HepG2 (cell line): ENCODE results near the gene HMCN2. TPM values are rescaled to one million over a fixed set of nuclear protein-coding genes. Genes with fewer than 3 reads are reported as not detected.

Source experiments
- ATAC-seq: fragments of 200-7000 bp; cut with Tn5 transposase; 3 replicates; pipeline ENCODE4 v1.9.1; 2020; ENCODE audit warnings: mild to moderate bottlenecking, moderate library complexity
- BruUV-seq: library from RNA; stranded (reverse); fragments of 400-500 nt; replicated peaks from 2 replicates; lab custom pipeline; 2021; lab: Mats Ljungman, UMichigan
- CTCF ChIA-PET: fragments of 300-600 bp; formaldehyde crosslinking; extraction: SDS; loops from one replicate; lab custom pipeline; 2021; ENCODE audit warnings: low total read pairs, inconsistent platforms, low intra/inter-chr PET ratio; lab: Yijun Ruan, JAX
- POLR2A ChIA-PET: fragments of 350-600 bp; sonication (Branson Sonifier 250); formaldehyde crosslinking; loops from one replicate; lab custom pipeline; 2020; ENCODE audit warnings: antibody characterized with exemption, inconsistent platforms; lab: Yijun Ruan, JAX
- DNase-seq: peaks from one replicate; pipeline ENCODE4 v3.0.0-alpha.2; 2015; ENCODE audit warnings: low spot score
- FAIRE-seq: peaks from 3 replicates; lab custom pipeline; 2011; peaks lifted over from hg19 to GRCh38; lab: Jason Lieb, UNC
- H2AFZ ChIP-seq: one replicate; pipeline ENCODE4 v1.6.1; 2011; ENCODE audit warnings: low read length, inconsistent platforms
- H3K27ac ChIP-seq: fragments of 300-600 bp; 3 replicates; pipeline ENCODE4 v1.8.0; 2011; ENCODE audit warnings: mixed run types, mild to moderate bottlenecking, mixed read lengths, low read length, inconsistent platforms; ENCODE audit not compliant: insufficient read depth; ENCODE audit errors: extremely low read length
- H3K27me3 ChIP-seq, 2 experiments: fragments of 200-600 bp in 1 of 2; 2 replicates in 1 of 2; 3 replicates in 1 of 2; pipeline versions ENCODE4 v1.6.0 to v1.8.0; 2011; ENCODE audit warnings: low read length in 2 of 2, mild to moderate bottlenecking in 2 of 2, moderate library complexity in 2 of 2, inconsistent platforms in 1 of 2; ENCODE audit not compliant: insufficient read depth in 2 of 2, control insufficient read depth in 1 of 2
- H3K36me3 ChIP-seq, 2 experiments: fragments of 200-600 bp in 1 of 2; replicated peaks in 1 of 2; 2 replicates in 1 of 2; 3 replicates in 1 of 2; pipeline versions ENCODE4 v1.5.1 to v1.8.0; 2011; ENCODE audit warnings: low read length in 2 of 2, inconsistent platforms in 1 of 2; ENCODE audit not compliant: insufficient read depth in 2 of 2, control insufficient read depth in 1 of 2
- H3K4me1 ChIP-seq: 2 replicates; pipeline ENCODE4 v1.5.1; 2012; ENCODE audit warnings: low read length, inconsistent platforms; ENCODE audit not compliant: insufficient read depth
- H3K4me2 ChIP-seq: 2 replicates; pipeline ENCODE4 v1.6.0; 2011; ENCODE audit warnings: low read depth, low read length, inconsistent platforms
- H3K4me3 ChIP-seq, 3 experiments: fragments of 200-600 bp in 1 of 3; sonication (generic), shearing (Covaris generic) in 1 of 3; replicated peaks in 1 of 3; 2 replicates each; pipeline ENCODE4 v1.5.1; 2011 to 2016; ENCODE audit warnings: low read length in 3 of 3, inconsistent platforms in 2 of 3, low read depth in 2 of 3, mild to moderate bottlenecking in 2 of 3, control low read depth in 1 of 3, mixed read lengths in 1 of 3; ENCODE audit not compliant: insufficient read depth in 1 of 3
- H3K79me2 ChIP-seq: one replicate; pipeline ENCODE4 v1.6.1; 2011; ENCODE audit warnings: low read length, inconsistent platforms; ENCODE audit not compliant: insufficient read depth
- H3K9ac ChIP-seq: 2 replicates; pipeline ENCODE4 v1.6.0; 2011; ENCODE audit warnings: mild to moderate bottlenecking, low read depth, low read length, inconsistent platforms; ENCODE audit not compliant: insufficient read depth
- H3K9me3 ChIP-seq: 2 replicates; pipeline ENCODE4 v1.5.1; 2012; ENCODE audit warnings: mild to moderate bottlenecking, low read length
- H4K20me1 ChIP-seq: 2 replicates; pipeline ENCODE4 v1.6.0; 2011; ENCODE audit warnings: inconsistent platforms, mild to moderate bottlenecking, low read length, moderate library complexity; ENCODE audit not compliant: insufficient read depth
- RFXAP ChIP-seq: sonication (generic); formaldehyde crosslinking; IDR thresholded peaks from 2 replicates; pipeline ENCODE4 v1.4.0; 2020; ENCODE audit warnings: missing genetic modification reagents, borderline replicate concordance
- SCMH1 ChIP-seq: sonication (generic); formaldehyde crosslinking; IDR thresholded peaks from 2 replicates; pipeline ENCODE4 v1.9.0; 2021; ENCODE audit warnings: missing genetic modification reagents, mild to moderate bottlenecking, borderline replicate concordance
- ZMYM2 ChIP-seq: sonication (generic); formaldehyde crosslinking; IDR thresholded peaks from 2 replicates; pipeline ENCODE4 v1.8.0; 2022; ENCODE audit warnings: mild to moderate bottlenecking, missing genetic modification reagents
- WGBS: methylation state at CpG from one replicate; pipeline ENCODE4 v1.1.6; 2017; ENCODE audit warnings: low lambda C conversion rate; 5-methylcytosine and 5-hydroxymethylcytosine counted together
- in situ Hi-C: cut with HindIII; loops from 2 replicates; pipeline ENCODE4 v1.10.0; 2017; ENCODE audit warnings: low pct_unique_long_range_greater_than_20kb; ENCODE audit not compliant: extremely low pct_ligation_motif_present
- intact Hi-C: fragments of 100-400 bp; cut with micrococcal nuclease; formaldehyde crosslinking; loops from one replicate; pipeline ENCODE4 v1.10.0; 2022; ENCODE audit not compliant: unreplicated experiment
- polyA plus RNA-seq, 8 experiments: library from polyadenylated mRNA; depleted of rRNA in 3 of 8; stranded (reverse) in 7 of 8; unstranded in 1 of 8; fragments of >200 nt; fragmentation: Illumina TruSeq in 4 of 8; extraction: Trizol in 4 of 8; gene quantifications; 2 replicates each; pipeline versions ENCODE4 v1.2.1 to v1.2.3, GENCODE V29; 2011 to 2016; ENCODE audit warnings: low read depth in 4 of 8, missing spikeins in 1 of 8, mixed read lengths in 1 of 8; ENCODE audit not compliant: insufficient read depth in 1 of 8
- total RNA-seq, 5 experiments: library from RNA; depleted of rRNA; stranded (reverse); fragments of >200 nt; fragmentation: Illumina TruSeq; extraction: Trizol; gene quantifications; 2 replicates each; pipeline ENCODE4 v1.2.3, GENCODE V29; 2016; ENCODE audit warnings: low read depth in 1 of 5
- TF ChIP-seq, protein P1 (sequence below): sonication (generic); formaldehyde crosslinking; IDR thresholded peaks from 2 replicates; pipeline ENCODE4 v1.9.0; 2021; ENCODE audit warnings: missing genetic modification reagents, borderline replicate concordance
- TF ChIP-seq, protein P2 (sequence below): sonication (generic); formaldehyde crosslinking; IDR thresholded peaks from 2 replicates; pipeline ENCODE4 v1.4.0; 2020; ENCODE audit warnings: missing genetic modification reagents; ENCODE audit errors: not compliant biosample characterization
- TF ChIP-seq, protein P3 (sequence below): sonication (generic); formaldehyde crosslinking; IDR thresholded peaks from 2 replicates; pipeline ENCODE4 v1.5.0; 2020; ENCODE audit warnings: missing genetic modification reagents, mild to moderate bottlenecking, borderline replicate concordance

HMCN2 gene
- total and polyA plus RNA-seq, 2 of the 13 experiments (the other 11 are each of a cell fraction or from before 2014, with no cell fraction given) = 0.09 TPM; not detected in 1

DNA sequence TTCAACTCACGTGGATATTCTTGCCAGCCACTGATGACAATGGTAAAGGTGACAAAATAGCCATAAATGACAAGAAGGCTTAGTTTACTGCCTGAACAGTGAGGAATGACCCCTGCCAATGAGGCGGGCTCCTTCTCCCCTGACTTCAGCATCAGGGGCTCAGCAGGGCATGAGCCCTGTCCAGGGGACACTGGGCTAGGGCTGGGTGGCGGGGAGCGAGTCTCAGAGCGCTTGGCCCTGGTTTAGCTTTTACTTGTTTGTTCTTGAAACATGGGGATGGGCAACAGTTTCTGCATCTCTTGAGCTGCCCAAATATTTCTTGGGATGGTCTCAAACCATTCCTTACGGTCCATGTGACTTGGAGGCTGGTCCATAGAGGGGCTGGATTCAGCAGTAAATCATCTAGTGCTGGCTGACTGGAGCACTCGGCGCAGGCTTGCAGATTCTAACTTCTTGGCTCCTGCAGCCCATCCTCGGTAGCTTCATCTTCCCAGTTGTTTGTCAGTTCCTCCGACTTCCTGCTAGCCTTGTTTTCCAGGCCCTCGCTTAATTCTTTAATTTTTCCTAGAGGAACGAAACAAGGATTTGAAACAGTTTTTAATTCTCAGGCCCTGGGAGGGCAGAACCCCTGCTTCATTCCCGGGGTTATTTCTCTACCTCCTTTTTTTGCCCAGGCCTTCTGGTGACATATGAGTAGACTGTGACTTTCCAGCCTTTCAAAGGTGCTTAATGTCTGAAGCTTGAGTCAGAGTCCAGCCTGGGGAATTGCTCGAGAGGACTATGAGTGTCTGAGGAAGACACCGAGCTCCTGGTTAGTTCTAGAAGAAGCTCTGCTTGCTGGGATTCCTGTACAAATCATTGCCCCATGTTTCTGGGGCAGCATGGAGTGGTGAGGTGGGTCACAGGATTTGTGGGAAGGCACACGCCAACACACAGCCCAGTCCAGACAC, 4.5 kb upstream of the HMCN2 start:
- BruUV-seq = no TSS peak
- 50% methylated on average over 15 of the region's 16 CpGs for WGBS
- Histone ChIP-seq H3K79me2 (no peaks in the 10 kb centered on the region), H3K36me3 (no peaks in the 10 kb centered on the region), H3K9ac (no peak overlapping the region), H2AFZ (no peak overlapping the region), H4K20me1 (no peaks in the 10 kb centered on the region), H3K9me3 (no peaks in the 10 kb centered on the region), H3K4me3 (no peak overlapping the region), H3K27ac (no peak overlapping the region), H3K27me3 (peaks cover 6 to 41% of the 10 kb centered on the region in 2 experiments; a peak in 4 of 5 replicates), H3K4me2 (no peak overlapping the region), H3K4me1 (peaks cover 48% of the 10 kb centered on the region)
- DNase-seq (no peak), ATAC-seq (no peak), FAIRE-seq (no peak)
- in situ Hi-C loops (no loop called here), intact Hi-C loops (no loop called here)
- POLR2A ChIA-PET = no interaction called here
- CTCF ChIA-PET = no interaction called here
- TF ChIP-seq, protein P1, sequence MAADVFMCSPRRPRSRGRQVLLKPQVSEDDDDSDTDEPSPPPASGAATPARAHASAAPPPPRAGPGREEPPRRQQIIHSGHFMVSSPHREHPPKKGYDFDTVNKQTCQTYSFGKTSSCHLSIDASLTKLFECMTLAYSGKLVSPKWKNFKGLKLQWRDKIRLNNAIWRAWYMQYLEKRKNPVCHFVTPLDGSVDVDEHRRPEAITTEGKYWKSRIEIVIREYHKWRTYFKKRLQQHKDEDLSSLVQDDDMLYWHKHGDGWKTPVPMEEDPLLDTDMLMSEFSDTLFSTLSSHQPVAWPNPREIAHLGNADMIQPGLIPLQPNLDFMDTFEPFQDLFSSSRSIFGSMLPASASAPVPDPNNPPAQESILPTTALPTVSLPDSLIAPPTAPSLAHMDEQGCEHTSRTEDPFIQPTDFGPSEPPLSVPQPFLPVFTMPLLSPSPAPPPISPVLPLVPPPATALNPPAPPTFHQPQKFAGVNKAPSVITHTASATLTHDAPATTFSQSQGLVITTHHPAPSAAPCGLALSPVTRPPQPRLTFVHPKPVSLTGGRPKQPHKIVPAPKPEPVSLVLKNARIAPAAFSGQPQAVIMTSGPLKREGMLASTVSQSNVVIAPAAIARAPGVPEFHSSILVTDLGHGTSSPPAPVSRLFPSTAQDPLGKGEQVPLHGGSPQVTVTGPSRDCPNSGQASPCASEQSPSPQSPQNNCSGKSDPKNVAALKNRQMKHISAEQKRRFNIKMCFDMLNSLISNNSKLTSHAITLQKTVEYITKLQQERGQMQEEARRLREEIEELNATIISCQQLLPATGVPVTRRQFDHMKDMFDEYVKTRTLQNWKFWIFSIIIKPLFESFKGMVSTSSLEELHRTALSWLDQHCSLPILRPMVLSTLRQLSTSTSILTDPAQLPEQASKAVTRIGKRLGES (CRISPR knock-in tag) = no peak
- no peak for TF ChIP-seq ZMYM2 (CRISPR knock-in tag)
- TF ChIP-seq, protein P2, sequence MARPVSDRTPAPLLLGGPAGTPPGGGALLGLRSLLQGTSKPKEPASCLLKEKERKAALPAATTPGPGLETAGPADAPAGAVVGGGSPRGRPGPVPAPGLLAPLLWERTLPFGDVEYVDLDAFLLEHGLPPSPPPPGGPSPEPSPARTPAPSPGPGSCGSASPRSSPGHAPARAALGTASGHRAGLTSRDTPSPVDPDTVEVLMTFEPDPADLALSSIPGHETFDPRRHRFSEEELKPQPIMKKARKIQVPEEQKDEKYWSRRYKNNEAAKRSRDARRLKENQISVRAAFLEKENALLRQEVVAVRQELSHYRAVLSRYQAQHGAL (CRISPR knock-in tag) = no peak
- TF ChIP-seq SCMH1 (CRISPR knock-in tag) = no peak
- TF ChIP-seq, protein P3, sequence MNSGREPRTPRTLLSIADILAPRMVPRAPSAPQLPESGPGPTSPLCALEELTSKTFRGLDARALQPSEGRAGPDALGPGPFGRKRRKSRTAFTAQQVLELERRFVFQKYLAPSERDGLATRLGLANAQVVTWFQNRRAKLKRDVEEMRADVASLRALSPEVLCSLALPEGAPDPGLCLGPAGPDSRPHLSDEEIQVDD = no peak
- TF ChIP-seq RFXAP (CRISPR knock-in tag) = no peak
